HepG2 (cell line): ENCODE results near the gene HSPB7. TPM values are rescaled to one million over a fixed set of nuclear protein-coding genes. Genes with fewer than 3 reads are reported as not detected.

ENCODE experiments used
- AHDC1 ChIP-seq: sonication (generic); formaldehyde crosslinking; IDR thresholded peaks from 2 replicates; pipeline ENCODE4 v1.5.1; 2020; ENCODE audit warnings: mild to moderate bottlenecking, missing genetic modification reagents, borderline replicate concordance
- CAMTA2 ChIP-seq: sonication (generic); formaldehyde crosslinking; IDR thresholded peaks from 2 replicates; pipeline ENCODE4 v1.4.0; 2020; ENCODE audit warnings: mild to moderate bottlenecking, missing genetic modification reagents, borderline replicate concordance
- ESRRA ChIP-seq: sonication (generic); formaldehyde crosslinking; IDR thresholded peaks from 2 replicates; pipeline ENCODE4 v1.5.1; 2020; ENCODE audit warnings: mild to moderate bottlenecking, low read depth, missing genetic modification reagents
- SRSF1 ChIP-seq: fragments of 200-400 bp; formaldehyde crosslinking; optimal IDR thresholded peaks from 2 replicates; pipeline ENCODE3; 2017; ENCODE audit warnings: mild to moderate bottlenecking, low read depth, low read length, moderate library complexity
- ZMAT5 ChIP-seq: sonication (generic); formaldehyde crosslinking; IDR thresholded peaks from 2 replicates; pipeline ENCODE4 v1.5.0; 2020; ENCODE audit warnings: mild to moderate bottlenecking, low read depth, missing genetic modification reagents, borderline replicate concordance
- ZNF546 ChIP-seq: sonication (generic); formaldehyde crosslinking; conservative IDR thresholded peaks from 2 replicates; pipeline ENCODE4 v1.8.1; 2023; ENCODE audit warnings: mild to moderate bottlenecking, missing genetic modification reagents
- ZSCAN29 ChIP-seq: sonication (generic); formaldehyde crosslinking; conservative IDR thresholded peaks from 2 replicates; pipeline ENCODE4 v1.4.0; 2020; ENCODE audit warnings: mild to moderate bottlenecking, missing genetic modification reagents
- polyA plus RNA-seq, 8 experiments: library from polyadenylated mRNA; depleted of rRNA in 3 of 8; stranded (reverse) in 7 of 8; unstranded in 1 of 8; fragments of >200 nt; fragmentation: Illumina TruSeq in 4 of 8; extraction: Trizol in 4 of 8; gene quantifications; 2 replicates each; pipeline versions ENCODE4 v1.2.1 to v1.2.3, GENCODE V29; 2011 to 2016; ENCODE audit warnings: low read depth in 4 of 8, missing spikeins in 1 of 8, mixed read lengths in 1 of 8; ENCODE audit not compliant: insufficient read depth in 1 of 8
- total RNA-seq, 5 experiments: library from RNA; depleted of rRNA; stranded (reverse); fragments of >200 nt; fragmentation: Illumina TruSeq; extraction: Trizol; gene quantifications; 2 replicates each; pipeline ENCODE4 v1.2.3, GENCODE V29; 2016; ENCODE audit warnings: low read depth in 1 of 5

HSPB7 gene
- total and polyA plus RNA-seq, 2 of the 13 experiments (the other 11 are each of a cell fraction or from before 2014, with no cell fraction given): 0.20 TPM; not detected in 1

DNA sequence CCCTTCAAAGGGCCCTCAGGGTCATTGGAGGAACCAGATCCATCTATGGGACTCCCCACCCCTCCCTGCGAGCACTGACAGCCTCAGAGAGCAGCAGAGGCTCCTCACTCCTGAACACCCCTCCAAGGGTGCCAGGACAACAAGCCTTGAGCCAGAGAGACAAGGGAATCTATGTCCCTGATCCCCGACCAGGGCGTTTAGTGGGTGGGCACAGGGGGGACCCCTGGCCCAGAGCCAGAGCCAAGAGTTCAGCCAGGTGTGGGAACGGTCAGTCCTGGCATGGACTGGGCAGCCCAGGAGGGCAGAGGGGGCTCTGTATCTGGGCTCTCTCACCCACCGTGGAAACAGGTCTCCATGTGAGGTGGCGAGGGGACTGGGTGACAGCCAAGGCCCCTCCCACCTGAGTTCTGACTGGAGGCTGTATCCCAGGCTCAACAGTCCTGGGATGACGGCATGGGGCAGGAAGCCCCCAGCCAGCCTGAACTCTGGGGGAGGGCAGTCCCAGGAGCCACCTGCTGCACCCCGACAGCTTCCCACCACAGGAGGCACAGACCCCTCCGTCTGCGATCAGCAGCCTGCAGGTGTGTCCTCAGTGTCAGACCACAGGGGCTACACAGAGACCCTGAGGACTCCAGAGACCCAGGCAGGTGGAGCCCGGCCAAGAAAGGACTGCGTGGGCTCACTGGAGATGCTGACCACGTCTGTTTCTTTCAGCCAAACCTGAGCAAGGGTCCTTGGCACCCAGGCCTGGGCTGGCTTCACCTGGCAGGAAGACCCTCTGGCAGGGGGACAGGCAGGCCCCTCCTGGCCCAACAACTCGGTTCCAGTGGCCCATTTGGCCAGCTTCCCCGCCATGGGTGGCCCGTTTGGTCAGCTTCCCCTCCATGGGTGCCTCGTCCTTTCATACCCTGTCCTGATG is 25.0 kb downstream of the HSPB7 start (continued):
- no peak for TF ChIP-seq AHDC1 (CRISPR knock-in tag)
- TF ChIP-seq SRSF1: no peak
- TF ChIP-seq ZSCAN29 (CRISPR knock-in tag): no peak
- TF ChIP-seq ESRRA (CRISPR knock-in tag): no peak
- no peak for TF ChIP-seq ZMAT5 (CRISPR knock-in tag)
- TF ChIP-seq CAMTA2 (CRISPR knock-in tag): no peak
- TF ChIP-seq ZNF546 (CRISPR knock-in tag): no peak
- TF ChIP-seq, all 625 proteins: peak for 0
